ENCODE measurements around the gene BFAR.

The BFAR gene

GRCh38 chr16:14606102-14606501, 26.6 kb upstream of the BFAR start:
- TF ChIP-seq CTCF (IDR thresholded peaks at IDR 0.05; ENCODE audit: control extremely low read depth, extremely low read depth, low read depth, missing control alignments): no peak
- no peak for DNase-seq (ENCODE audit: extremely low spot score)
- CTCF ChIA-PET: interaction anchor here (0.8 to 1.0 kb wide), 2 partner anchors 39 to 67 kb away, joined by 3 read pairs; no protein-coding TSS in a partner anchor
- POLR2A ChIA-PET: interaction anchor here (0.7 kb wide), 1 partner anchor 30 kb away, joined by 3 read pairs; no protein-coding TSS in a partner anchor

GRCh38 chr16:14608111-14608566, 24.6 kb upstream of the BFAR start:
- peak; percentile 58 for DNase-seq (ENCODE audit: extremely low spot score)
- ChIA-PET POLR2A (no interaction called here), CTCF (interaction anchor here (1.5 kb wide), 1 partner anchor 688 kb away, joined by 4 read pairs; the partner anchor contains the start of gene ERCC4)
- no peak for TF ChIP-seq CTCF (IDR thresholded peaks at IDR 0.05; ENCODE audit: control extremely low read depth, extremely low read depth, low read depth, missing control alignments)

- ChIA-PET CTCF (interaction anchor here (1.3 to 1.5 kb wide), 2 partner anchors 17 to 689 kb away, joined by 4 read pairs; partner anchors contain the start of gene ERCC4), POLR2A (no interaction called here)
These were observed 24.1 kb upstream of the BFAR start for GRCh38 chr16:14608604-14609003.

DNA sequence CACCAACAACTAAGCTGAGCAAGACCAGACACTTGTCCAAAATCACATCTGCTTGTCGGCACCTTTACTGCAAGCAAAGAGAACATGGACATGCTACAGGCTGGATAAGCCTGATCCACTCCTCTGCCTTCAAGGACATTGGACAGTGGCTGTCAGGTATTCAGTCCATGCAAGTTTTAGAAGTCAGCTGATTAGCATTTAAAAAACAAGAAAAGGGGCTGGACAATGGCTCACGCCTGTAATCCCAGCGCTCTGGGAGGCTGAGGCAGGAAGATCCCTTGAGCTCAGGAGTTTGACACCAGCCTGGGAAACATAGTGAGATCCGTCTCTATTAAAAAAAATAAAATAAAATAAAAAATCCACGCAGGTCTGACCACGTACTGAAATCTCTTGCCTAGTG, 23.0 kb upstream of the BFAR start:
- no peak for DNase-seq (ENCODE audit: extremely low spot score)
- no peak for TF ChIP-seq CTCF (IDR thresholded peaks at IDR 0.05; ENCODE audit: control extremely low read depth, extremely low read depth, low read depth, missing control alignments)
- CTCF ChIA-PET: interaction anchor here (1.3 to 1.5 kb wide), 2 partner anchors 10 to 16 kb away, joined by 4 to 7 read pairs; no protein-coding TSS in a partner anchor
- POLR2A ChIA-PET: interaction anchor here (0.6 to 0.7 kb wide), 2 partner anchors 41 to 259 kb away, joined by 3 to 4 read pairs; no protein-coding TSS in a partner anchor

More at GRCh38 chr16:14608604-14609003, 24.1 kb upstream of the BFAR start:
- DNase-seq (ENCODE audit: extremely low spot score): no peak
- no peak for TF ChIP-seq CTCF (IDR thresholded peaks at IDR 0.05; ENCODE audit: control extremely low read depth, extremely low read depth, low read depth, missing control alignments)

DNA sequence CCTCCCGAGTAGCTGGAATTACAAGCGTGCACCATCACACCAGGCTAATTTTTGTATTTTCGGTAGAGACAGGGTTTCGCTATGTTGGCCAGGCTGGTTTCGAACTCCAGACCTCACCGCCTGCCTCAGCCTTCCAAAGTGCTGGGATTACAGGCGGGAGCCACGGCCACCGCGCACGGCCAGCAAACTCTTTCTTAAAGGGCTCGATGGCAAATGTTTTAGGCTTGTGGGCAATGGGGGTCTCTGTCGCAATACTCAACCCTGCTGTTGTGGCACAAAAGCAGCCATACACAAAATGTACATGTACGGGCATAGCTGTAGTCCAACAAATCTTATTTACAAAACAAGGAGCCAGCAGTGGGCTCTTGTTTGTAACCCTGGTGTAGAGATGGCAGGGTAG, 21.1 kb upstream of the BFAR start:
- CTCF ChIA-PET: interaction anchor here (1.3 to 1.5 kb wide), 2 partner anchors 9 to 12 kb away, joined by 4 to 7 read pairs; no protein-coding TSS in a partner anchor
- DNase-seq (ENCODE audit: extremely low spot score): no peak
- TF ChIP-seq CTCF (IDR thresholded peaks at IDR 0.05; ENCODE audit: control extremely low read depth, extremely low read depth, low read depth, missing control alignments): no peak
- POLR2A ChIA-PET: no interaction called here

- POLR2A ChIA-PET: no interaction called here
- TF ChIP-seq CTCF (IDR thresholded peaks at IDR 0.05; ENCODE audit: control extremely low read depth, extremely low read depth, low read depth, missing control alignments): no peak
- CTCF ChIA-PET: no interaction called here
- no peak for DNase-seq (ENCODE audit: extremely low spot score)
These were observed 18.8 kb upstream of the BFAR start for GRCh38 chr16:14613991-14614390.

Measured in GM10248 (cell line).